ENCODE results near the gene EPHA4.

Gene EPHA4

DNA sequence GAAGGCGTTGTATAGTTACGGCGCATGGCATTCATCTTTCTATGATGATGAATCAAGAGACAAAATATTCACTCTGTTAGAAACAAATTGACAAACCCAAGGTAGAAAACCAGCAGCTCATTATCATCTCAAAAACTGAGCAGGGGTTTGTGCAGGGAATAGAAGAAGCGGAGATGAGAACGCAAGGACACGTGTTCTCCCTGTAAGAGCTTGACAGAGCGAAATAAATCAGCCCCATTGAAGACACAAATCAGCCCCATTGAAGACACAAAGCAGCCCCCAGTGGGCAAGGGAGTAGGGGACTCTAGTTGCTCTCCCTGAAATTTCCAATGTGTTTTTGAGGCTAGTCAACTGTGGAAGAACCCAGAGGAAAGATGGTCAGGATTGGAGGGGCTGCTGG, 199.2 kb downstream of the EPHA4 start:
- no peak for DNase-seq (ENCODE audit: low read depth)
- H3K4me3 ChIP-seq (ENCODE audit: low read depth, low read length) = no peak overlapping the region
- TF ChIP-seq CTCF (IDR thresholded peaks at IDR 0.05; ENCODE audit: low read depth, low read length, missing control alignments) = no peak

DNA sequence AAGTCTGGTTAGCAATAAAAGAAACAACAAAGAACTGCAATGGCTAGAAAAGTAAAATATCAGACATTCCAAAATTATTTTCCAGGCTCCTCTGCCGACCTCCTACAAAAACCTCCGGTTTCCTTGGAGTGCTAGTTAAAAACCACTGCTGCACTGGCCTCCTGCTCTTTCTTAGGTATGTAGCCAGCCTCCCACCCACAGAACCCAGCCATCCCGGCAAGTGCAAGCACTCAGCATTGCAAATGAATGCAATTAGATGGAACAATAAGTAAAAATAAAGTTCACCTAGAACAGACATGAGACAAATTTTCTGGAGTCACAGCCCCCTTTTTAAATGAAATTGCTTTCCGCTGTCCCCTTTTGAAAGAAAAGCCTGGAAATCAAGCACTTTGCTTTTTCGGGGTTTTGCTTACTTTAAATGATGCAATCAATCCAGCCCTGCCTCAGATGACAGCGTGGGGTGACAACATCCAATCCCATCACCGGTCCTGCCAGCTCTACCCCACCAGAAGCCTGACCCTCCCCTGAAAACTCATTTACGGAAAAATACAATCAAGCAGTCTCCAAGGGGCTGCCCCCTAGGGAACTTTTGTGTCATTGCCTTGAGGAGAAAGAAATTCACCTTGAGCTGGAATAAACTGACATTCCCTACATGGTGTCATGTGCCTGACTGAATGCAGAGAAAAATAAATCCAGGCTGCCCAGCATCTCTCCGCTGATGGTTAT, 199.8 kb downstream of the EPHA4 start:
- no peak for TF ChIP-seq CTCF (IDR thresholded peaks at IDR 0.05; ENCODE audit: low read depth, low read length, missing control alignments)
- H3K4me3 ChIP-seq (ENCODE audit: low read depth, low read length) = no peak overlapping the region
- no peak for DNase-seq (ENCODE audit: low read depth)

DNA sequence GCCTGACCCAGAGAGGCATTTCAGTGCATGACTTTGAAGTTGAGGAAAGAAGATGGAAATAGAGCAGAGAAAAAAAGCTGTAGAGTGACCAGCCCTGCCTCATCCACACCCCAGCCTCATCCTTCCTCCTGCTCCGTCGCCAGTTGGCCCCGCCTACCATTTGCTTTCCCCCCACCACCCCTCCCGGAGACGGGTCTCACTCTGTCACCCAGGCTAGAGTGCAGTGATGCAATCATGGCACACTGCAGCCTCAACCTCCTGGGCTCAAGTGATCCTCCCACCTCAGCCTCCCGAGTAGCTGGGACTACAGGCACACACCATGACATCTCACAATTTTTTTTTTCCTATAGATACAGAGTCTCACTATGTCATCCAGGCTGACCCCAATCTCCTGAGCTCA, 200.8 kb downstream of the EPHA4 start:
- H3K4me3 ChIP-seq (ENCODE audit: low read depth, low read length) = no peak overlapping the region
- no peak for TF ChIP-seq CTCF (IDR thresholded peaks at IDR 0.05; ENCODE audit: low read depth, low read length, missing control alignments)
- no peak for DNase-seq (ENCODE audit: low read depth)

DNA sequence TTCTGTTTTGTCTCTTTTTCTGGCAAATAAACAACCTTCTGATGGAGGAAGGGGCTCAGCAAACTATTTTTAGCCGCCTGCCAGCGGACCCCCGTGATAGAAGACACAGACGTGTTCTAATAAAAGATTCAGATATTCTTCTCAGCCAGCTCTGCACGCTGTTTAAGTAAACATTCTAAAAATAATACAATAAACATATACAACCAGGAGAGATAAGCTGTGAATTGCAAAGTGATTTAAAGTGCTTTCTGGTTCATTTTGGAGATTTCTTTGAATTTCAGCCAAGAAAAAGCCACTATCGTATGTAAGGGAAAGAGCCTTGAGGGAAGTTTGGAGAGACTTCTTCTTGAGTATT, 201.3 kb downstream of the EPHA4 start:
- H3K4me3 ChIP-seq (ENCODE audit: low read depth, low read length) = no peak overlapping the region
- TF ChIP-seq CTCF (IDR thresholded peaks at IDR 0.05; ENCODE audit: low read depth, low read length, missing control alignments) = no peak
- DNase-seq (ENCODE audit: low read depth) = no peak

DNA sequence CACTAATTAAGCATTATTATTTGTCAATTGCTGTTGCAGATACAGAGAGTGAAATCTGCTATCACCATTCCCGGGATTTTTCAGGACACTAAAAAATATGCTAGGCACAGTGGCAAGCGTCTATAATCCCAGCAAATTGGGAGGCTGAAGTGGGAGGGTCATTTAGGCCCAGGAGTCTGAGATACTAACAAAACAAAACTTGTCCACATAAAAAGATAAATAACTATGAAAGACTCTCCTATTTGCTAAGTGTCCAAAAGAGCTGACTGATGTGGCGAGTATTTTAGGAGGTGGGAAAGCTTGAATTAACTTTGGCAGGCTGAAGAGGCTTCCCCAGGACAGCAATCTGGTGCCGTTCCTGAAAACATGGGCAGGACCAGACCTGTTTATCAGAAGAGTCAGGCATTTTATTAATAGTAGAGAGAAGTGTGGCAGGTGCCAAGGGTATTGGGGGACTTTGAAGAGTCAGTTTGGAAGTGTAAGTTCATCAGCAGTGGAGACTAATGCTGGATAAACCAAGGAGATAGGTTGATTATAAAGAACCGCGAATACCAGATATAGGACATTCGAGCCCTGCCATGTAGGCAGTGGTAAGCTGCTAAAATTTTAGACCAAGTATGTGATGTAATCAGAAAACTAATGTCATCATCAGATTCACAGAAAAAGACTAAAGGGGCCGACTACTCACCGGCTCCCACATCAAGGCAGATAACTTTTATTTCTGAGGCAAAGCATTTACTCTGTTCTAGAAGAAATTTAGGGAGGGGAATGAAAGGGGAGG, 201.8 kb downstream of the EPHA4 start:
- no peak for TF ChIP-seq CTCF (IDR thresholded peaks at IDR 0.05; ENCODE audit: low read depth, low read length, missing control alignments)
- no peak overlapping the region for H3K4me3 ChIP-seq (ENCODE audit: low read depth, low read length)
- DNase-seq (ENCODE audit: low read depth) = no peak

All from GM12864 (cell line).